K562 (cell line): ENCODE data around the gene GABRB3. TPM values are rescaled to one million over a fixed set of nuclear protein-coding genes. Genes with fewer than 3 reads are reported as not detected.

Experiments used
- ATAC-seq: fragments of 200-7000 bp; cut with Tn5 transposase; 3 replicates; pipeline ENCODE4 v1.9.1; 2020; ENCODE audit warnings: moderate library complexity
- BruUV-seq: library from RNA; stranded (reverse); fragments of 400-500 nt; replicated peaks from 2 replicates; lab custom pipeline; 2021; lab: Mats Ljungman, UMichigan
- CTCF ChIA-PET: fragments of 300-600 bp; formaldehyde crosslinking; extraction: SDS; loops from one replicate; lab custom pipeline; 2021; ENCODE audit warnings: low intra/inter-chr PET ratio; lab: Yijun Ruan, JAX
- POLR2A ChIA-PET: fragments of 300-600, 350-650 bp; sonication (Branson Sonifier 250); formaldehyde crosslinking; extraction: SDS; loops from one replicate; lab custom pipeline; 2021; ENCODE audit warnings: antibody characterized with exemption, inconsistent platforms; lab: Yijun Ruan, JAX
- DNase-seq, 4 experiments: peaks; one replicate each; pipeline versions ENCODE4 v3.0.0 to v3.0.0-alpha.2; 2011 to 2018; ENCODE audit warnings: low spot score in 3 of 4, mixed read lengths in 3 of 4; ENCODE audit errors: extremely low read depth in 1 of 4
- FAIRE-seq: peaks from 2 replicates; lab custom pipeline; 2011; peaks lifted over from hg19 to GRCh38; lab: Jason Lieb, UNC
- H2AFZ ChIP-seq: 2 replicates; pipeline ENCODE4 v1.6.0; 2011; ENCODE audit warnings: low read depth, low read length, control low read depth, inconsistent platforms
- H3K27ac ChIP-seq: fragments of 200-600 bp; 3 replicates; pipeline ENCODE4 v1.8.0; 2011; ENCODE audit warnings: low read depth, mild to moderate bottlenecking, control low read depth, inconsistent platforms, low read length, moderate library complexity, mixed read lengths; ENCODE audit errors: extremely low read depth
- H3K27me3 ChIP-seq, 2 experiments: fragments of 300-600 bp in 1 of 2; 2 replicates in 1 of 2; 3 replicates in 1 of 2; pipeline versions ENCODE4 v1.6.0 to v1.8.0; 2011; ENCODE audit warnings: inconsistent platforms in 2 of 2, low read length in 2 of 2, mild to moderate bottlenecking in 1 of 2, mixed read lengths in 1 of 2, moderate library complexity in 1 of 2; ENCODE audit not compliant: control insufficient read depth in 2 of 2, insufficient read depth in 2 of 2
- H3K36me3 ChIP-seq: fragments of 300-600 bp; 3 replicates; pipeline ENCODE4 v1.8.0; 2011; ENCODE audit warnings: mild to moderate bottlenecking, low read length, inconsistent platforms; ENCODE audit not compliant: control insufficient read depth, insufficient read depth
- H3K4me1 ChIP-seq, 2 experiments: fragments of 200-600 bp in 1 of 2; replicated peaks in 1 of 2; 2 replicates in 1 of 2; 3 replicates in 1 of 2; pipeline versions ENCODE4 v1.5.1 to v1.8.0; 2011; ENCODE audit warnings: inconsistent platforms in 2 of 2, low read length in 2 of 2, mild to moderate bottlenecking in 1 of 2, mixed read lengths in 1 of 2, moderate library complexity in 1 of 2; ENCODE audit not compliant: control insufficient read depth in 2 of 2, insufficient read depth in 2 of 2
- H3K4me2 ChIP-seq: 2 replicates; pipeline ENCODE4 v1.6.1; 2011; ENCODE audit warnings: low read length, control low read depth, inconsistent platforms, mixed read lengths; ENCODE audit not compliant: insufficient read depth
- H3K4me3 ChIP-seq: fragments of 200-600 bp; sonication (generic), shearing (Covaris generic); 2 replicates; pipeline ENCODE4 v1.5.1; 2016; ENCODE audit warnings: control low read depth, inconsistent platforms
- H3K79me2 ChIP-seq: fragments of 200-600 bp; 3 replicates; pipeline ENCODE4 v1.8.0; 2011; ENCODE audit warnings: low read length, inconsistent platforms; ENCODE audit not compliant: control insufficient read depth, insufficient read depth
- H3K9ac ChIP-seq, 2 experiments: 2 replicates each; pipeline versions ENCODE4 v1.6.0 to v1.6.1; 2011; ENCODE audit warnings: low read depth in 2 of 2, low read length in 2 of 2, control low read depth in 1 of 2, inconsistent platforms in 1 of 2, mild to moderate bottlenecking in 1 of 2, mixed read lengths in 1 of 2; ENCODE audit not compliant: insufficient read depth in 1 of 2
- H3K9me1 ChIP-seq: one replicate; pipeline ENCODE4 v1.6.0; 2011; ENCODE audit warnings: inconsistent platforms, mild to moderate bottlenecking, low read length, moderate library complexity; ENCODE audit not compliant: control insufficient read depth, insufficient read depth
- H3K9me3 ChIP-seq: replicated peaks from 2 replicates; pipeline ENCODE4 v1.5.1; 2011; ENCODE audit warnings: low read depth, low read length, inconsistent platforms; ENCODE audit not compliant: control insufficient read depth, insufficient read depth
- H4K20me1 ChIP-seq: replicated peaks from 2 replicates; pipeline ENCODE4 v1.6.1; 2011; ENCODE audit warnings: low read length, inconsistent platforms, mixed read lengths; ENCODE audit not compliant: control insufficient read depth, insufficient read depth
- ARID3B ChIP-seq: fragments of 250-450 bp; sonication (Bioruptor Pico); IDR thresholded peaks from 2 replicates; pipeline ENCODE4 v1.4.0; 2020; ENCODE audit warnings: borderline replicate concordance
- CXXC5 ChIP-seq: fragments of 250-450 bp; sonication (Bioruptor Pico); IDR thresholded peaks from 2 replicates; pipeline ENCODE4 v1.8.0; 2022; ENCODE audit warnings: inconsistent platforms, mild to moderate bottlenecking, moderate library complexity
- ESRRB ChIP-seq: fragments of 250-450 bp; sonication (Bioruptor Pico); IDR thresholded peaks from 2 replicates; pipeline ENCODE4 v1.5.0; 2020; ENCODE audit warnings: mild to moderate bottlenecking, moderate library complexity, borderline replicate concordance
- HDAC3 ChIP-seq: fragments of 450-650 bp; IDR thresholded peaks from 2 replicates; pipeline ENCODE4 v1.6.1; 2018; ENCODE audit warnings: borderline replicate concordance, mild to moderate bottlenecking, moderate library complexity; ENCODE audit not compliant: partially characterized antibody
- IRF2 ChIP-seq: sonication (generic); formaldehyde crosslinking; IDR thresholded peaks from 2 replicates; pipeline ENCODE4 v1.8.1; 2022; ENCODE audit warnings: mild to moderate bottlenecking, missing genetic modification reagents
- KDM2B ChIP-seq: fragments of 250-450 bp; sonication (Bioruptor Pico); IDR thresholded peaks from 2 replicates; pipeline ENCODE4 v1.8.0; 2021; ENCODE audit warnings: mild to moderate bottlenecking, moderate library complexity
- L3MBTL2 ChIP-seq: fragments of 450-650 bp; IDR thresholded peaks from 2 replicates; pipeline ENCODE4 v1.6.1; 2016; ENCODE audit warnings: mild to moderate bottlenecking, moderate library complexity
- MLX ChIP-seq, 2 experiments: fragments of 450-650 bp in 1 of 2; sonication (generic) in 1 of 2; formaldehyde crosslinking; conservative IDR thresholded peaks; 2 replicates each; pipeline versions ENCODE4 v1.4.0 to v1.8.1; 2020 to 2022; ENCODE audit warnings: mild to moderate bottlenecking in 1 of 2, missing genetic modification reagents in 1 of 2
- NUFIP1 ChIP-seq: fragments of 450-650 bp; IDR thresholded peaks from 2 replicates; pipeline ENCODE4 v1.6.1; 2018; ENCODE audit not compliant: partially characterized antibody
- PATZ1 ChIP-seq: fragments of 250-450 bp; sonication (Bioruptor Pico); IDR thresholded peaks from 2 replicates; pipeline ENCODE4 v1.5.0; 2020; ENCODE audit warnings: mild to moderate bottlenecking, borderline replicate concordance
- SPI1 ChIP-seq: IDR thresholded peaks from 2 replicates; pipeline ENCODE4 v1.6.1; 2011; ENCODE audit warnings: low read depth, low read length, control low read depth, borderline replicate concordance
- ZMIZ1 ChIP-seq, 2 experiments: fragments of 150-350 bp in 1 of 2; IDR thresholded peaks; 2 replicates each; pipeline ENCODE4 v1.6.1; 2012 to 2016; ENCODE audit warnings: low read depth in 2 of 2, low read length in 2 of 2, mild to moderate bottlenecking in 1 of 2, moderate library complexity in 1 of 2
- ZNF134 ChIP-seq: fragments of 250-450 bp; sonication (Bioruptor Pico); conservative IDR thresholded peaks from 2 replicates; pipeline ENCODE4 v1.4.0; 2020
- WGBS: fragments of 100-300 bp; shearing (Covaris generic); methylation state at CpG from one replicate; pipeline ENCODE4 v1.1.6; 2016; ENCODE audit warnings: low coverage, mixed read lengths; ENCODE audit not compliant: insufficient coverage; ENCODE audit errors: missing lambda C conversion rate; 5-methylcytosine and 5-hydroxymethylcytosine counted together
- in situ Hi-C: fragments of 300-500 bp; cut with MboI; formaldehyde crosslinking; loops from 4 replicates; pipeline ENCODE4 v1.15.0; 2018; ENCODE audit warnings: inconsistent platforms, mixed read lengths
- intact Hi-C: fragments of 100-400 bp; cut with micrococcal nuclease; formaldehyde crosslinking; loops from 2 replicates; pipeline ENCODE4 v1.14.2; 2022
- polyA plus RNA-seq, 8 experiments: library from polyadenylated mRNA; depleted of rRNA in 4 of 8; stranded (reverse) in 5 of 8; unstranded in 3 of 8; fragments of >200 nt; fragmentation: Nextera tagmentation in 2 of 8; fragmentation: Illumina TruSeq in 1 of 8; extraction: Ambion mirVana in 2 of 8; extraction: Trizol in 1 of 8; gene quantifications; 2 replicates each; pipeline versions ENCODE4 v1.2.1 to v1.2.3, GENCODE V29; 2011 to 2014; ENCODE audit warnings: inconsistent platforms in 1 of 8, missing spikeins in 1 of 8
- total RNA-seq, 7 experiments: library from RNA; depleted of rRNA in 6 of 7; stranded (reverse); fragments of >200 nt in 6 of 7; fragmentation: Illumina TruSeq in 2 of 7; extraction: Trizol in 2 of 7; gene quantifications; 2 replicates each; pipeline versions ENCODE4 v1.2.1 to v1.2.3, GENCODE V29; 2011 to 2021; ENCODE audit warnings: low replicate concordance in 1 of 7

The GABRB3 gene
- total and polyA plus RNA-seq, 9 of the 15 experiments (the other 6 are each of a cell fraction or from before 2014, with no cell fraction given): 0.09 to 1.4 (median 0.49) TPM

- no peaks in the 10 kb centered on the region for H3K4me1 ChIP-seq
- H3K79me2 ChIP-seq: no peaks in the 10 kb centered on the region
- FAIRE-seq: no peak
- CTCF ChIA-PET: no interaction called here
- H3K27ac ChIP-seq: no peak overlapping the region
- no TSS peak for BruUV-seq
- no peak for ATAC-seq
- no peak for DNase-seq
- intact Hi-C loops: no loop called here
- H3K4me2 ChIP-seq: no peak overlapping the region
- in situ Hi-C loops: no loop called here
- no peak overlapping the region for H3K4me3 ChIP-seq
- 3% methylated on average over 8 of the region's 8 CpGs for WGBS
- H3K36me3 ChIP-seq: no peaks in the 10 kb centered on the region
- H4K20me1 ChIP-seq: no peaks in the 10 kb centered on the region
- POLR2A ChIA-PET: interaction anchor here (0.6 kb wide), 1 partner anchor 36 kb away, joined by 5 read pairs; no protein-coding TSS in a partner anchor
- H3K9me3 ChIP-seq: no peaks in the 10 kb centered on the region
- H3K27me3 ChIP-seq: no peaks in the 10 kb centered on the region
- no peak overlapping the region for H2AFZ ChIP-seq
- no peak overlapping the region for H3K9ac ChIP-seq
- H3K9me1 ChIP-seq: no peaks in the 10 kb centered on the region
- TF ChIP-seq IRF2: no peak
- TF ChIP-seq NUFIP1: no peak
- no peak for TF ChIP-seq CXXC5 (CRISPR knock-in tag)
- TF ChIP-seq ARID3B (CRISPR knock-in tag): no peak
- no peak for TF ChIP-seq ZMIZ1 (IDR thresholded peaks at IDR 0.05; ENCODE audit: low read depth in 2 of 2, low read length in 2 of 2)
- no peak for TF ChIP-seq HDAC3
- TF ChIP-seq ZNF134 (CRISPR knock-in tag): no peak
- TF ChIP-seq SPI1: no peak
- TF ChIP-seq L3MBTL2: no peak
- TF ChIP-seq ESRRB (CRISPR knock-in tag): no peak
- no peak for TF ChIP-seq MLX (CRISPR knock-in tag; conservative IDR thresholded peaks at IDR 0.05)
- no peak for TF ChIP-seq PATZ1
- TF ChIP-seq KDM2B (CRISPR knock-in tag): no peak
These were observed 15.7 kb downstream of the GABRB3 start for GRCh38 chr15:26757141-26757540.
